GM21737 (cell line): ENCODE data around the gene HECW1.
"Not testable (repeated sequence)": the region's sequence is repeated elsewhere in the genome, so short reads cannot be mapped to it uniquely, and the experiment has no call there.

Experiments
- ATAC-seq: cut with Tn5 transposase; IDR thresholded peaks from one replicate; pipeline ENCODE4 v1.9.1; 2021; ENCODE audit warnings: mild to moderate bottlenecking, moderate library complexity; ENCODE audit not compliant: unreplicated experiment

HECW1 gene

DNA sequence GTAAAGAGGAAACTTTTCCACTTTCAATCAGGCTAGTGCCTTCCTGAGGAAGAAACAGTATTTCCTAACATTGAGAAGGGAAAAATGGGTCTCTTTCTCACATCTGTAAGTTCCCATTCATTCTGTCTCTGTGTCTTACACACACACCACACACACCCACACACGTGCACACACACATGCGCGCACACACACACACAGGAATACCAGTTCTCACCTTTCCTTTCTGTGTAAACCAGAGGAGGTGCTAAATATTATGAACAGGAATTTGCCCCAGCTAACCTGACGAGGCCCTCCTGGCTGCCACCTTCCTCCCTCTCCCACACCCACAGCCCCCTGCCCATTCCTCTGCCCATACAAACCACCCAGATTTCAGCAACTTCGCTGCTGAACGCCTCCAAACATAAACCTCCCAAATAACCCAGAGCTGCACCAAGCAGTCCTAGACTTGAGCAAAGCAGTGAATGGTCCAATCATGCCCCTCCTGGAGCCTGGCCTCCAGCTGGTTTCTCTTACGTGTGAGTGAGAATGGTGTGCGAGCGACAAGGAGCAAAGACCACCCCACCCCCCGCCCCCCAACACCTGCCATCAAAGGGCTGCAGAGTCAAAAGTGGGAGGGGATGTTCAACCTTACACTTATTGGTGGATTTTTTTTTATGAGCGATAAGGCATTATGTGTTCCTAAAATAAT is 190.5 kb downstream of the HECW1 start:
- no peak for ATAC-seq

DNA sequence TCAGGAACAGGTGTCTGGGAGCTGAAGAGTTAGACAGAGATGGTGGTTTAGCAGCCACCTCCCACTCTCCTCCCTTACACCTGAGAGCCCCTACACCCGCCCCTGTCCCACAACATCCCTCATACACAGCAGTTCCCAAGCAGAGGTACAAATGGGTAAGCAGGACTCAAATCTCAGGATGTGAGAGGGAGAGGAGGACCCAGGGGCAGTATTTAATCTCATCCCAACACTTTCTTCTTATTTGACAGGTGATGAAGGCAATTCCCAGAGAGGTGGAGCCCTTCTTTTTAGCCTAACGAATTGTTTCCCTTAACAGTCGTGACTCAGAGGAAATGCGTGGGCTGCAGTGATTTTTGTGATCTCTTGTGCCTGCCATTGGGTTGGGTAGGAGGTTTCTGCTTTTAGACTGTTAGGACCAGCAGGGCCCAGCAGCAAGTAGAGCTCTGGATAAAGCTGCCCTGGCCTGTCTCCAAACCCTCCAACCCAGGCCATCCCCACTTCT is 191.3 kb downstream of the HECW1 start:
- no peak for ATAC-seq

DNA sequence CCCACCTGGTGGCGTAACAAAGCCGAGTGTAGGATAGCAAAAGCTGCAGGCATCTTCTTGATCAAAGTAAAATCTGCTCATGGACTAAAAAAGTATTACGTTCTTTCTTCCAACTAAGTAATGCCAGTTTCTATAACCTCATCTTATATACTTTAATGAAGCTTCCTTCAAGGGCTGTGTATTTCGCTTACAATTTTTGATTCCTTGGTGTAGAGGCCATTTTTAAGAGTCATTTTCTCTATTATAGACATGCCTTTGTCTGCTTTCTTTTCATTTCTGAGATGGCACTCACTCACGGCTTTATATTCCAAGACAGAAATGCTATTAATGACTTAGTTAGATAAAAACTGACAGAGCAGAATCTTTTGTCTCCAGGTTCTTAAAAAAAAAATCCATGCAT is 194.0 kb downstream of the HECW1 start:
- no peak for ATAC-seq

- ATAC-seq: no peak
Observed at GRCh38 chr7:43307522-43307921, 195.1 kb downstream of the HECW1 start.

DNA sequence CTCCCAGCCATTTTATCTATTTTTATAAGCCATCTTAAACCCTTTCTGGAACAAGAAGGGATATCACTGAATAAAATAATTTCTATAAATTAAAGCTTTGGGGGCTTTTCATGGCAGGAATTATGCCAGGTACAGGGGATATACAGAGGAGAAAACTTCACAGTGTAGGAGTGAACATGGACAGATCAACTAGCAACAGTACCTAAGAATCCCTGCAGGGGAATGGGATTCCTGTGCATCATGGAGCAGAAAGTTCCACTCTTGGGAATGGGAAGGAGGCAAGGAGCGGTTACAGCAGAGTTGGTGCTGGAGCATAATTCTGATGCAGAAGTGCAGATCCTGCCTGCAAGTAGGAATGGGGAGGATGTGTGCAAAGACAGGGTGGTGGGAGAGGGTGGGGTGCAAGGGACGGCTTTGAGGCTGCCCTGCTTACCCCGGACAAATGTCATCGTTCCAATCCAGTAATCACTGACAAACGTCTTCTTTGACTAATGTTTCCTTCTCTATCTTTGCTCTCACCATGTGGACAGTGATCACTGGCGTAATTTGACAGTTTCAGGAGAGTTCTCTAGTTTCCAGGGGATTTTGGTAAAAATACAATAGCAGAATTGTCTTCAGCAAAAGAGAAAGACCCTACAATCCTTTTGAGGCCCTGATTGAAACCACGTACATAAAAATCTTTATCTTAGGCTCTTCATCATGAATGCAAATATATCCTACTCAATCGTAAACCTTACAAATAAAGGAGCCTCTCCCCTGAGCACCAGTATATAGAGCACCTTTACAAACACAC is 196.7 kb downstream of the HECW1 start:
- no peak for ATAC-seq

DNA sequence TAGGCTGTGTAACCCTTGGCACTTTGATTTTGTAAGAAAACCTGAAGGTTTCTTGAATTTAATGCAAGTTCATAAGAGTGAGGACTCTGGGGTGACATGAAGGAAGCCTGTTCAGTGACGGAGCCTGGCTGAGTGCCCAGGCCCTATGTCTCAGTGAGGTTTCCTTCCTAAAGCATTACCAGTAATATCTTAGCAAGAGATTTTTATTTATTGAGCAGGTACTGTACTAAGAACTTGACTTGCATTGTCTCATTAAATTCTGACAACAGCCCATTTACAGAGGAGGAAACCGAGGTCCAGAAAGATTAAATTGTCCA is 197.2 kb downstream of the HECW1 start:
- ATAC-seq: no peak

- ATAC-seq: no peak
Observed at GRCh38 chr7:43311052-43311451, 198.6 kb downstream of the HECW1 start.

DNA sequence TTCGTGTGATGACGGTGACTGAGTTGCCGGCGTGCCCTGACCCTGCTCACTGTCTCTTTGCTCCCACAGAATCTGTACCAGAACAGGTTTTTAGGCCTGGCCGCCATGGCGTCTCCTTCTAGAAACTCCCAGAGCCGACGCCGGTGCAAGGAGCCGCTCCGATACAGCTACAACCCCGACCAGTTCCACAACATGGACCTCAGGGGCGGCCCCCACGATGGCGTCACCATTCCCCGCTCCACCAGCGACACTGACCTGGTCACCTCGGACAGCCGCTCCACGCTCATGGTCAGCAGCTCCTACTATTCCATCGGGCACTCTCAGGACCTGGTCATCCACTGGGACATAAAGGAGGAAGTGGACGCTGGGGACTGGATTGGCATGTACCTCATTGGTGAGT is 199.2 kb downstream of the HECW1 start:
- ATAC-seq: no peak

DNA sequence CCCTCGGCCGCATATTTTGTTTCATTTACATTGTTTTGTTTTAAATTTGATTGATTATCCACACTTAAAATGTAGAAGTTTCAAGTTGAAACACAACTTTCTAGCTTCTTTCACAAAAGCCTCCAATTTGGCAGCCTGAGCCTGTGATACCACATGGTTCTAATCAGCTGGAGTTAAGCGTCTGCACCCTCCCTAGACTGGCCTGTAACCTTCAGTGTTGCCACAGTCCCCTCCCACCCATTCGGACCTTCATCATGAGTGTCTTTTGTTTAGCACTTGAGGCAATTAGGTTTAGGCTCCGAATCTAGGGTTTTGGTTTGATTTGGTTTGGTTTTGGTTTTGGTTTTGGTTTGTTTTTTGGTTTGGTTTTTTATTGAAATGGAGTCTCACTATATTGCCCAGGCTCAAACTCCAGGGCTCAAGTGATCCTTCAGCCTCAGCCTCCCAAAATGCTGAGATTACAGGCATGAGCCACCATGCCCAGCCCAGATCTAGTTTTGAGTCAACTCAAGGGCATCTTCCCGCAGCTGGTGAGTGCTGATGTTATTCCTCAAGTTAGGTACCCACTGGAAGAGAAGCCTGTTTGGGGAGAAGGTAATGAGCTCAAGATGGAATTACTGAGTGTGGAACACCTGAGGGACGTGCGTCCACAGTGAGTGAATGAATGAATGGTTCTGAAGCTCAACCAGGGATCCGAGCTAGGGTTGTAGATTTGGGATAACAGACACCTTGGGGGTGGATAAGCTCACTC is 201.4 kb downstream of the HECW1 start:
- no peak for ATAC-seq

- ATAC-seq: no peak
Observed at GRCh38 chr7:43314379-43315158, 202.1 kb downstream of the HECW1 start.

DNA sequence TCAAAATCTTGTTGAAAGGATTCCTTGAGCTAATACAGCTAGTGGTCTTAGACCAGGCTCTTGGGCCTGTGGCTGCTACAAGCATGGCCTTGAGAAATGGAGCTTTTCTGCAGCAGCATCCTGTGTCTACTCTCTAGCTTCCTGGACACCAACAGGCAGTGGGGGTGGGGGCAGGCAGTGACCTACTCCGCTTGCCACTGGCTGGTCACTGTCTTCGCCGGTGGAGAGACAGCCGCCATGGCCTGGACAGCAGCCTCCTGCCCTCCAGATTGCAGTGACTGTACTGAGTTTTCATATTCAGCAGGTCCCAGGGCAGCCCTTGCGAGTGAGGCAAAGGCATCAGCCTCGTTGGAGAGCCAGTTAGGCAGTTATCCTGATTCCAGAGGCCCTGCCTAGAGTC is 204.6 kb downstream of the HECW1 start:
- no peak for ATAC-seq

DNA sequence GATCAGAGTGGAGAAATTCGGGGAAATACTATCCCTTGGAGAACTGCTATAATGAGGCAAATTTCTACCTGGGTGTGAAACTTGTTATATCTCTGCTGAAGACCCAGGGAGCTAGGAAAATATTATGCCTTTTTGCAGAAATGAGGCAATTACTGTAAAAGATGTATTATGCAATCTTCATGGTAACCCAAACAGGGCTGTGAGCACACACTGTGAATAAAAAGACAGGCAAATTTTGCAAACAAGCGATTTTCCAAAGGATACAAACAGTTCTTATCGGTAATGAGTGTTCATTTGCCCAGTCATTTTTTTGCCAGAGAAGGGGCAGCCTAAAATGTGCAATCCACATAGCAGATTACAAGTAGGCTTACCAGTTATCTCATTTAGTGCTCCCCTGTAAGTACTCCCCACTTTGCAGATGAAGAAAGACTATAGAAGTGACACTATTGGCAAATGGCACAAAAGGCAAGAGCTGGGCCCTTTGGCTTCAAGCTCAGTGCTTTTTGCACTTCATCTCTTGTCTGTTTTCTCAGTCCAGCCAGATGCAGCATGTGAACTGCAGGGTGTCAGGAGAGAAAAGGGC is 205.8 kb downstream of the HECW1 start:
- ATAC-seq: no peak

GRCh38 chr7:43325595-43325994 is 213.1 kb downstream of the HECW1 start:
- ATAC-seq: no peak

- ATAC-seq: no peak
Observed at GRCh38 chr7:43328336-43328735, 215.9 kb downstream of the HECW1 start.

DNA sequence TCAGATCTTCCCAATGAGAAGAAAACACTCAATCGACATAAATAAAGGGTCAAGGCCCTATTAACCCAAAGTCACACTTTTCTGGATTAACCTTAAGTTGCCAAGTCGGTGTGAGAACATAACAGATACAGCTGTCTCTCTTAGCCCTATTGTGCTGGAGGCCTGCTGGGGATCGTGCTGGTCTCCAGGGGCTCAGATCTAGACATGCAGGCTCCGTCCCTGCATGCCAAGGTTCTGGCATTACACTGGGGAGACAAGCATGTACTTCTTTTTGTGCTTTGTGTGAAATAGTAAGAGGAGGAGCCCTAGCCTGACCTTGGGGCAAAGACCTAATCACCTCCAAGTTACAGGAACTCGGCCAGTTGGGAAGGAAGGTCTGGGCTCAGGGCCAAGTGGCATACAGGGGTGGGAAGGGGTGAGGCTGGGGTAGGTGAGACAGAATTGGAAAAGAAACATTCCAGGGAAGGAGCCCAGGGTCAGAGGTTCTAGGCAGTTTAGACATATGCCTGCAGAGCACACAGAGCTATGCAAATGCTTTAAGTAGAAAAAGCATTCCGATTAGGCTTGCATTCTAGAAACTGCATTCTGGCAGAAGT is 216.4 kb downstream of the HECW1 start:
- ATAC-seq: no peak

DNA sequence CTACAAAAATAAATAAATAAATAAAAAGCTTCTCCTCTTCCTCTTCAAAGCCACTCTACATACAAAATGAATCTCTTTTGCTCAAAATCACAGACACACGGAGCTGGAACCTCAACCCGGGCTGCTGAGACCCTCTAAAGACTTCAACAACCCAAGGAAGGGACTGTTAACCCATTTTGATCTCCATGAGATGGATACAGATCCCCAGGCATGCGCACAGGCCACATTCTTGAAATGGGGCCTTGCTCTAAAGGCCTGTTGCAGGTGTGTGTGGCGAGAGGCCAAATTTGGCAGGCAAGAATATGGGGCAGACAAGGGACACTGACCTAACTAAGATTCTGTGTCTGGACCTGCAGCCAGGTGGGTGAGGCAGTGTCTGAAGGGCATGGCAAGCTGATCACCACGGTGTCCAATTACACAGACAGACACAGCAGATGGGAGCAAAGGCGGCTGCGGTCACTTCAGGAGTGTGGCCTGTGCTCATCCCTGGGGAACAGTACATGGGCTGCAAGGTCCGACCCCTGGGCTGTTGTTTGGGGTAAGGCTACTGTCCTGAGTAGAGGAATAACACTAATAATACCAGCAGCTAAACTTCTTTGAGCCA is 219.8 kb downstream of the HECW1 start:
- ATAC-seq: no peak

DNA sequence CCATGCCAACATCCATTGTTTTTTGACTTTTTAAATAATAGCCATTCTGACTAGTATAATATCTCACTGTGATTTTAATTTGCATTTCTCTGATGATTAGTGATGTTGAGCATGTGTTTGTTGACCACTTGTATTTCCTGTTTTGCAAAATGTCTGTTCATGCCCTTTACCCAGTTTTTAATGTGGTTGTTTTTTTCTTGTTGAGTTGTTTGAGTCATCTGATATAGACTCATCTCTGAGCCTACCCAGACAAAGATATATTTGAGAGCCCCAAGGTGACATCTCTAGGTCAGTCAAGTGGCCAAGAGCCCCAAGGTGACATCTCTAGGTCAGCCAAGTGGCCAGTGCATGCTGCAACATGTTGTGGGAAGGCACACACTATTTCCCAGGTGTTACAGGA is 224.7 kb downstream of the HECW1 start:
- ATAC-seq: no peak

GRCh38 chr7:43337811-43338210 is 225.4 kb downstream of the HECW1 start:
- ATAC-seq: no peak

- no peak for ATAC-seq
Observed at GRCh38 chr7:43341132-43341531, 228.7 kb downstream of the HECW1 start.

DNA sequence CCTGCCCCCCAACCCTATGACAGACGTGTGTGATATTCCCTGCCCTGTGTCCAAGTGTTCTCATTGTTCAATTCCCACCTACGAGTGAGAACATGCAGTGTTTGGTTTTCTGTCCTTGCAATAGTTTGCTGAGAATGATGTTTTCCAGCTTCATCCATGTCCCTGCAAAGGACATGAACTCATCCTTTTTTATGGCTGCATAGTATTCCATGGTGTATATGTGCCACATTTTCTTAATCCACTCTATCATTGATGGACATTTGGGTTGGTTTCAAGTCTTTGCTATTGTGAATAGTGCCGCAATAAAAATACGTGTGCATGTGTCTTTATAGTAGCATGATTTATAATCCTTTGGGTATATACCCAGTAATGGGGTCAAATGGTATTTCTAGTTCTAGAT is 231.0 kb downstream of the HECW1 start:
- ATAC-seq: not testable (repeated sequence)
